IMR-90 (cell line): ENCODE data around the gene SARNP. TPM values are rescaled to one million over a fixed set of nuclear protein-coding genes. Genes with fewer than 3 reads are reported as not detected.

Source experiments
- ATAC-seq: fragments of 200-7000 bp; cut with Tn5 transposase; 2 replicates; pipeline ENCODE4 v1.9.1; 2020; ENCODE audit warnings: low read depth, mild to moderate bottlenecking, moderate library complexity
- BruUV-seq: library from RNA; stranded (reverse); fragments of 400-500 nt; replicated peaks from 2 replicates; lab custom pipeline; 2021; lab: Mats Ljungman, UMichigan
- CTCF ChIA-PET: fragments of 300-600 bp; formaldehyde crosslinking; extraction: SDS; loops from one replicate; lab custom pipeline; 2021; ENCODE audit warnings: antibody characterized with exemption; lab: Yijun Ruan, JAX
- POLR2A ChIA-PET: fragments of 300-600 bp; sonication (Branson Sonifier 250); formaldehyde crosslinking; loops from one replicate; lab custom pipeline; 2022; ENCODE audit warnings: antibody characterized with exemption; ENCODE audit not compliant: unreplicated experiment; lab: Charles Lee
- DNase-seq: peaks from one replicate; pipeline ENCODE4 v3.0.0; 2013
- H2AFZ ChIP-seq: replicated peaks from 2 replicates; pipeline ENCODE3; 2013; ENCODE audit warnings: low read length, mild to moderate bottlenecking; ENCODE audit not compliant: poor library complexity
- H2AK5ac ChIP-seq: 2 replicates; pipeline ENCODE4 v1.6.1; 2013; ENCODE audit warnings: low read depth, low read length, inconsistent platforms
- H2AK9ac ChIP-seq: replicated peaks from 2 replicates; pipeline ENCODE3; 2013; ENCODE audit warnings: mild to moderate bottlenecking, low read depth, low read length, moderate library complexity; ENCODE audit not compliant: poor library complexity
- H2BK120ac ChIP-seq: 2 replicates; pipeline ENCODE4 v1.6.1; 2013; ENCODE audit warnings: low read depth, low read length, inconsistent platforms
- H2BK15ac ChIP-seq: 3 replicates; pipeline ENCODE4 v1.6.1; 2013; ENCODE audit warnings: low read depth, low read length, inconsistent platforms
- H2BK20ac ChIP-seq: 2 replicates; pipeline ENCODE4 v1.6.1; 2013; ENCODE audit warnings: low read depth, mild to moderate bottlenecking, inconsistent platforms, low read length, moderate library complexity
- H2BK5ac ChIP-seq: 2 replicates; pipeline ENCODE4 v1.6.1; 2013; ENCODE audit warnings: mild to moderate bottlenecking, low read depth, low read length, inconsistent platforms; ENCODE audit not compliant: poor library complexity, severe bottlenecking
- H3K14ac ChIP-seq: replicated peaks from 2 replicates; pipeline ENCODE4 v1.6.1; 2013; ENCODE audit warnings: low read depth, low read length, inconsistent platforms
- H3K18ac ChIP-seq: 2 replicates; pipeline ENCODE4 v1.6.1; 2013; ENCODE audit warnings: low read depth, low read length, control low read depth
- H3K23ac ChIP-seq: 2 replicates; pipeline ENCODE4 v1.6.1; 2013; ENCODE audit warnings: low read depth, low read length, inconsistent platforms
- H3K27ac ChIP-seq: 2 replicates; pipeline ENCODE4 v1.5.1; 2013; ENCODE audit warnings: mild to moderate bottlenecking, control low read depth, low read length; ENCODE audit not compliant: insufficient read depth
- H3K27me3 ChIP-seq: 2 replicates; pipeline ENCODE4 v1.6.1; 2013; ENCODE audit warnings: low read length; ENCODE audit not compliant: control insufficient read depth, insufficient read depth
- H3K36me3 ChIP-seq: 2 replicates; pipeline ENCODE4 v1.6.1; 2013; ENCODE audit warnings: low read length, mixed read lengths; ENCODE audit not compliant: control insufficient read depth, insufficient read depth
- H3K4ac ChIP-seq: 2 replicates; pipeline ENCODE4 v1.6.1; 2013; ENCODE audit warnings: low read depth, low read length, inconsistent platforms
- H3K4me1 ChIP-seq: 2 replicates; pipeline ENCODE4 v1.6.1; 2013; ENCODE audit warnings: low read length, mixed read lengths; ENCODE audit not compliant: control insufficient read depth, insufficient read depth
- H3K4me2 ChIP-seq: 2 replicates; pipeline ENCODE4 v1.6.1; 2013; ENCODE audit warnings: low read depth, mild to moderate bottlenecking, control low read depth, low read length, moderate library complexity
- H3K4me3 ChIP-seq: 2 replicates; pipeline ENCODE4 v1.5.1; 2013; ENCODE audit warnings: low read depth, mild to moderate bottlenecking, control low read depth, low read length, moderate library complexity; ENCODE audit not compliant: insufficient read depth
- H3K56ac ChIP-seq: 2 replicates; pipeline ENCODE4 v1.6.1; 2013; ENCODE audit warnings: low read length, inconsistent platforms; ENCODE audit not compliant: insufficient read depth; ENCODE audit errors: extremely low read depth
- H3K79me1 ChIP-seq, 2 experiments: 2 replicates each; pipeline ENCODE4 v1.6.1; 2013; ENCODE audit warnings: low read length in 2 of 2, inconsistent platforms in 1 of 2, low read depth in 1 of 2
- H3K9ac ChIP-seq: 2 replicates; pipeline ENCODE4 v1.6.1; 2013; ENCODE audit warnings: low read depth, low read length, control low read depth
- H3K9me1 ChIP-seq: 2 replicates; pipeline ENCODE4 v1.6.1; 2013; ENCODE audit warnings: low read length, inconsistent platforms; ENCODE audit not compliant: insufficient read depth
- H3K9me3 ChIP-seq: 2 replicates; pipeline ENCODE4 v1.6.1; 2013; ENCODE audit warnings: low read length; ENCODE audit not compliant: control insufficient read depth, insufficient read depth
- H4K20me1 ChIP-seq: 2 replicates; pipeline ENCODE4 v1.6.1; 2013; ENCODE audit warnings: low read length, inconsistent platforms; ENCODE audit not compliant: insufficient read depth
- H4K5ac ChIP-seq: 2 replicates; pipeline ENCODE4 v1.6.1; 2013; ENCODE audit warnings: mild to moderate bottlenecking, low read depth, low read length, control low read depth
- H4K8ac ChIP-seq, 2 experiments: 2 replicates each; pipeline ENCODE4 v1.6.1; 2013; ENCODE audit warnings: low read depth in 2 of 2, low read length in 2 of 2, control low read depth in 1 of 2, inconsistent platforms in 1 of 2
- H4K91ac ChIP-seq: 2 replicates; pipeline ENCODE4 v1.6.1; 2013; ENCODE audit warnings: low read depth, low read length, inconsistent platforms; ENCODE audit not compliant: insufficient read depth
- BHLHE40 ChIP-seq: fragments of 150-350 bp; IDR thresholded peaks from 2 replicates; pipeline ENCODE4 v1.6.1; 2016; ENCODE audit warnings: mild to moderate bottlenecking, low read depth, low read length
- CHD1 ChIP-seq: IDR thresholded peaks from 2 replicates; pipeline ENCODE4 v1.6.1; 2012; ENCODE audit warnings: low read depth, low read length, improper control_type of control experiment
- CTCF ChIP-seq: conservative IDR thresholded peaks from 2 replicates; pipeline ENCODE4 v1.5.1; 2012; ENCODE audit warnings: mild to moderate bottlenecking, low read depth, low read length, improper control_type of control experiment
- ELK1 ChIP-seq: fragments of 150-350 bp; IDR thresholded peaks from 2 replicates; pipeline ENCODE4 v1.6.1; 2016; ENCODE audit warnings: low read depth, mild to moderate bottlenecking, low read length, moderate library complexity, borderline replicate concordance
- FOS ChIP-seq: fragments of 150-350 bp; IDR thresholded peaks from 2 replicates; pipeline ENCODE4 v1.6.1; 2016; ENCODE audit warnings: low read depth, low read length
- MAZ ChIP-seq: IDR thresholded peaks from 2 replicates; pipeline ENCODE4 v1.6.1; 2012; ENCODE audit warnings: low read depth, mild to moderate bottlenecking, low read length, improper control_type of control experiment, moderate library complexity, borderline replicate concordance
- NFE2L2 ChIP-seq: fragments of 150-350 bp; IDR thresholded peaks from 2 replicates; pipeline ENCODE4 v1.6.1; 2016; ENCODE audit warnings: low read depth, mild to moderate bottlenecking, low read length
- POLR2A ChIP-seq: IDR thresholded peaks from 2 replicates; pipeline ENCODE4 v1.6.1; 2012; ENCODE audit warnings: mild to moderate bottlenecking, low read depth, low read length
- RCOR1 ChIP-seq: IDR thresholded peaks from 2 replicates; pipeline ENCODE4 v1.6.1; 2012; ENCODE audit warnings: mild to moderate bottlenecking, low read length, improper control_type of control experiment; ENCODE audit not compliant: insufficient replicate concordance
- RFX5 ChIP-seq: IDR thresholded peaks from 2 replicates; pipeline ENCODE4 v1.8.0; 2012; ENCODE audit warnings: low read depth, mild to moderate bottlenecking, low read length, moderate library complexity
- SMC3 ChIP-seq: fragments of 150-350 bp; IDR thresholded peaks from 2 replicates; pipeline ENCODE4 v1.6.1; 2016; ENCODE audit warnings: low read depth, mild to moderate bottlenecking, antibody characterized with exemption, low read length, moderate library complexity
- USF2 ChIP-seq: fragments of 150-350 bp; IDR thresholded peaks from 2 replicates; pipeline ENCODE4 v1.6.1; 2017; ENCODE audit warnings: mild to moderate bottlenecking, antibody characterized with exemption, low read length, low read depth
- WGBS, 2 experiments: methylation state at CpG; one replicate each; pipeline versions ENCODE4 v1.1.5 to v1.1.7; 2013; ENCODE audit warnings: missing lambda C conversion rate in 2 of 2; ENCODE audit not compliant: insufficient read length in 1 of 2; ENCODE audit errors: extremely low coverage in 2 of 2; 5-methylcytosine and 5-hydroxymethylcytosine counted together
- dilution Hi-C: fragments of 300-500 bp; cut with HindIII; formaldehyde crosslinking; loops from one replicate; pipeline ENCODE4 v1.14.3; 2018; ENCODE audit warnings: low sequenced_read_pairs; ENCODE audit not compliant: unreplicated experiment
- in situ Hi-C: fragments of 300-500 bp; cut with MboI; formaldehyde crosslinking; loops from 3 replicates; pipeline ENCODE4 v1.14.3; 2019; ENCODE audit warnings: low sequenced_read_pairs, inconsistent platforms, mixed read lengths
- intact Hi-C: fragments of 100-400 bp; cut with micrococcal nuclease; formaldehyde crosslinking; loops from 2 replicates; pipeline ENCODE4 v1.10.0; 2022
- polyA plus RNA-seq, 3 experiments: library from polyadenylated mRNA; depleted of rRNA; stranded (reverse); fragments of >200 nt; gene quantifications; 2 replicates each; pipeline ENCODE4 v1.2.3, GENCODE V29; 2012; ENCODE audit warnings: low replicate concordance in 1 of 3
- total RNA-seq: library from RNA; depleted of rRNA; stranded (reverse); fragments of >200 nt; gene quantifications from 2 replicates; pipeline ENCODE4 v1.2.3, GENCODE V29; 2012

The SARNP gene
- total and polyA plus RNA-seq, 2 of the 4 experiments (the other 2 are of a cell fraction), result 46.8 to 103 TPM

GRCh38 chr12:55738123-55739024, 79.2 kb downstream of the SARNP start:
- H3K79me1 ChIP-seq, result peaks cover 0 to 11% of the 10 kb centered on the region in 2 experiments; a peak in 1 of 4 replicates
- H3K36me3 ChIP-seq, result no peaks in the 10 kb centered on the region
- H2BK20ac ChIP-seq, result peak overlapping the region; percentile 46; the same call in 1 of the 2 replicates
- H2AK9ac ChIP-seq, result peak overlapping the region; percentile 77
- peak overlapping the region; percentile 42 for H4K5ac ChIP-seq
- H4K8ac ChIP-seq, result peak overlapping the region; percentile 66 to 88; a peak in 3 of 4 replicates
- peak overlapping the region; percentile 8 for H3K18ac ChIP-seq
- H3K4me3 ChIP-seq, result peak overlapping the region; percentile 68
- intact Hi-C loops, result loop anchor here (1.0 to 5.0 kb wide), 6 partner anchors 59 to 367 kb away; partner anchors contain the start of gene RPS26
- H2AFZ ChIP-seq, result peak overlapping the region; percentile 96
- DNase-seq (peak; percentile 82), ATAC-seq (peak; percentile 75)
- H3K4ac ChIP-seq, result peak overlapping the region; percentile 70
- peaks cover 6% of the 10 kb centered on the region; the same call in 1 of the 2 replicates for H3K9me1 ChIP-seq
- H2BK15ac ChIP-seq, result peak overlapping the region; percentile 25; the same call in 1 of the 3 replicates
- H2AK5ac ChIP-seq, result no peak overlapping the region
- POLR2A ChIA-PET, result interaction anchor here (0.5 to 1.6 kb wide), 3 partner anchors 9 to 380 kb away, joined by 3 to 5 read pairs (median 4); partner anchors contain the start of genes CD63 and ZC3H10
- peaks cover 6% of the 10 kb centered on the region for H3K4me1 ChIP-seq
- H2BK5ac ChIP-seq, result peak overlapping the region; percentile 38
- no peaks in the 10 kb centered on the region for H3K27me3 ChIP-seq
- peak overlapping the region; percentile 63 for H2BK120ac ChIP-seq
- H3K56ac ChIP-seq, result peak overlapping the region; percentile 22; the same call in 1 of the 2 replicates
- in situ Hi-C loops, result loop anchor here (5.0 kb wide), 1 partner anchor 204 kb away; no protein-coding TSS in a partner anchor
- CTCF ChIA-PET, result interaction anchor here (0.6 to 2.7 kb wide), 23 partner anchors 9 to 306 kb away, joined by 3 to 16 read pairs (median 4); partner anchors contain the start of genes CD63, ORMDL2 and SARNP
- WGBS, 2 experiments, result no CpG with 5 or more reads among the region's 14 CpGs
- H4K20me1 ChIP-seq, result no peaks in the 10 kb centered on the region
- H4K91ac ChIP-seq, result peak overlapping the region; percentile 39
- peak overlapping the region; percentile 76 for H3K9ac ChIP-seq
- no peaks in the 10 kb centered on the region for H3K9me3 ChIP-seq
- peak overlapping the region; percentile 47 for H3K27ac ChIP-seq
- H3K4me2 ChIP-seq, result peak overlapping the region; percentile 92
- dilution Hi-C loops, result no loop called here
- H3K14ac ChIP-seq, result peak overlapping the region; percentile 80
- H3K23ac ChIP-seq, result peak overlapping the region; percentile 69
- no TSS peak for BruUV-seq
- TF ChIP-seq MAZ (no peak), BHLHE40 (no peak), POLR2A (no peak), NFE2L2 (no peak), CHD1 (no peak), FOS (no peak), ELK1 (no peak), CTCF (peak; percentile 93), RCOR1 (no peak), RFX5 (peak; percentile 65), USF2 (no peak), SMC3 (peak; percentile 76)
